Nasal cavity respiratory epithelium epithelial cell of viscerocranial mucosa (primary cell): ENCODE data around the gene RC3H2. TPM values are rescaled to one million over a fixed set of nuclear protein-coding genes. Genes with fewer than 3 reads are reported as not detected.

Experiments
- total RNA-seq: library from RNA; depleted of rRNA; stranded (reverse); fragments of >200 nt; gene quantifications from 2 replicates; pipeline ENCODE4 v1.2.3, GENCODE V29; 2014

The RC3H2 gene, protein sequence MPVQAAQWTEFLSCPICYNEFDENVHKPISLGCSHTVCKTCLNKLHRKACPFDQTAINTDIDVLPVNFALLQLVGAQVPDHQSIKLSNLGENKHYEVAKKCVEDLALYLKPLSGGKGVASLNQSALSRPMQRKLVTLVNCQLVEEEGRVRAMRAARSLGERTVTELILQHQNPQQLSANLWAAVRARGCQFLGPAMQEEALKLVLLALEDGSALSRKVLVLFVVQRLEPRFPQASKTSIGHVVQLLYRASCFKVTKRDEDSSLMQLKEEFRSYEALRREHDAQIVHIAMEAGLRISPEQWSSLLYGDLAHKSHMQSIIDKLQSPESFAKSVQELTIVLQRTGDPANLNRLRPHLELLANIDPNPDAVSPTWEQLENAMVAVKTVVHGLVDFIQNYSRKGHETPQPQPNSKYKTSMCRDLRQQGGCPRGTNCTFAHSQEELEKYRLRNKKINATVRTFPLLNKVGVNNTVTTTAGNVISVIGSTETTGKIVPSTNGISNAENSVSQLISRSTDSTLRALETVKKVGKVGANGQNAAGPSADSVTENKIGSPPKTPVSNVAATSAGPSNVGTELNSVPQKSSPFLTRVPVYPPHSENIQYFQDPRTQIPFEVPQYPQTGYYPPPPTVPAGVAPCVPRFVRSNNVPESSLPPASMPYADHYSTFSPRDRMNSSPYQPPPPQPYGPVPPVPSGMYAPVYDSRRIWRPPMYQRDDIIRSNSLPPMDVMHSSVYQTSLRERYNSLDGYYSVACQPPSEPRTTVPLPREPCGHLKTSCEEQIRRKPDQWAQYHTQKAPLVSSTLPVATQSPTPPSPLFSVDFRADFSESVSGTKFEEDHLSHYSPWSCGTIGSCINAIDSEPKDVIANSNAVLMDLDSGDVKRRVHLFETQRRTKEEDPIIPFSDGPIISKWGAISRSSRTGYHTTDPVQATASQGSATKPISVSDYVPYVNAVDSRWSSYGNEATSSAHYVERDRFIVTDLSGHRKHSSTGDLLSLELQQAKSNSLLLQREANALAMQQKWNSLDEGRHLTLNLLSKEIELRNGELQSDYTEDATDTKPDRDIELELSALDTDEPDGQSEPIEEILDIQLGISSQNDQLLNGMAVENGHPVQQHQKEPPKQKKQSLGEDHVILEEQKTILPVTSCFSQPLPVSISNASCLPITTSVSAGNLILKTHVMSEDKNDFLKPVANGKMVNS
- total RNA-seq = 57.8 and 81.7 TPM in 2 replicates

GRCh38 chr9:122904823-122905710 lies at the start of gene RC3H2:
TSS of gene RC3H2 (minus strand) at chr9:122905359. CDS start at chr9:122897509, 7,850 bp downstream.

DNA sequence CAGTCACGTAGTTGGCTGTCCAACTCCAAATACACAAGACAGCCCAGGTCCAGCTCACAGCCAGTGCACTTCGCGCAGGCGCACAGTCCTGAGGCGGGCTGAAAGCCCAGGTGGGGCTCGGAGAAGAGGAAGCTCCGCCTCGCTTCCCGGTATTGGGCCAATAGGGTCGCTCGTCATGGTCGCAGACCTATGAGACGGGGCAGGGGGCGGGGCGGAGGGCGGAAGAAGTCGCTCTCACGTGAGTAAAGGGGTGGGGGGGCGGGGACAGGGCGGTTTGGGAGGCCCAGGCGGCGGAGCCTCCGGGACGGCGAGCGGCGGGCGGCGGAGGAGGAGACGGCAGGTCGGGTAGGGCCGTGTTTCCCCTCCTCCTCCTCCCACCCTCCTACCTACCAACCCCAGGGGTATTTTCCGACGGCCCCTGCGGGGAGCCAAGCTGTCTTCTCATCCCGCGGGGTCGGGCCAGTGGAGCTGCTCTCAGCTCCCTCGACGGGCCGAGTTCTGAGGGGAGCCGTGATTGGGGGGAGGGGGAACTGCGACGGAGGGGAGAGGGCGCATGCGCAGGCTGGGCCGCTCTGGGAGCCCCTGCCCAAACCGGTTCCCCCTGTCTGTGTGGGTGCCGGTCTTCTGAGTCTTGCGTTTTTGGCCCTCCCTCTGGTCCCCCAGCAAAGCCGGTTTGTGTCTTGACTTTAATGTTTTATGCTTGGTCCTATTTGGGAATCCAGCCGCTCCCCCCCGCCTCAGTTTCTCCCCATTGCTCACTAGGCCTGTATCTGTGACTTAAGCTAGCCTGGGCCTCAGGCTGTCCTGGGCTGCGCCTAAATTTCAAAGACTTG lies 35.8 kb upstream of the RC3H2 start, which contains the start of gene RABGAP1:
RABGAP1 (plus strand) TSS at position 272 of the 833 bp plus-strand sequence. CDS start 16,040 bp downstream, outside the sequence.

GRCh38 chr9:122931226-122932121 lies 26.3 kb upstream of the RC3H2 start, which contains the start of gene ZBTB26:
TSS of gene ZBTB26 (minus strand) at chr9:122931512. CDS start at chr9:122919934, 11,578 bp downstream.

DNA sequence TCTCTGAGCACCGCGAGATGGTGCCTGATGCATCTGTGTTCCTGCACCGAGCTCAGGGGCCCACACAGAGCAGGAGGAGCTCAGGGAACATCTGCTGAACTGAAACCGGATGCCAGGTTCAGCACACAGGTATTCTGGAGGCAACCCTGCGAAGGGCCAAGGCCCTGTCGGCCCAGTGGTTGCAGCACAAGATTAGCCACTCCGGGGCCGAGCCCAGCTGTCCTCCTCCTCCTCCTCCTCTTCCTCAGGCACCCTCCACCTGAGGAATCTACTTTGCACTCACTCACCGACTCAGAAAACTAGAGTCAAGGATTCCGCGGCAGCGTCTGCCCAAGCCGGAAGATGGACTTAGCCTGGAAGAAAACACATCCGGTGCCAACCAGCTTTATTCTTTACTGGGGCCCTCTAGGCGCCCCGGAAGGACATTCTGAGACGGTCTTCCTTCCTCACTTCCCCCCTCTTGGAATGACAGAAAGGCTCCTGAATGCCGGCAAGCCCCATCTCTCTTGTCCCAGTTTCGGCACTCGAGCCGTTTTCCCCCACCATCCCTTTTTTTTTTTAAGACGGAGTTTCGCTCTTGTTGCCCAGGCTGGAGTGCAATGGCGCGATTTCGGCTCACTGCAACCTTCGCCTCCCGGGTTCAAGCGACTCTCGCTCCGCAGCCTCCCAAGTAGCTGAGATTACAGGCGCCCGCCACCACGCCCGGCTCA lies 8.0 kb upstream of the RC3H2 start, which contains the start of gene ZBTB6:
ZBTB6 (minus strand) TSS at position 360 of the 710 bp plus-strand sequence. CDS start 1,251 bp downstream, outside the sequence.

GRCh38 chr9:122800066-122801060 lies 104.8 kb downstream of the RC3H2 start, which contains the start of gene OR1K1:
TSS of gene OR1K1 (plus strand) at chr9:122800123. CDS start at chr9:122800123, 0 bp downstream.

Other genes starting within 250 kb of the RC3H2 start
- not detected in 2 replicates for gene OR1B1, start 247.7 kb downstream of the RC3H2 start, total RNA-seq
- gene OR1L1, start 243.6 kb downstream of the RC3H2 start, total RNA-seq = not detected in 2 replicates
- gene OR1L3, start 230.2 kb downstream of the RC3H2 start, total RNA-seq = not detected in 2 replicates
- not detected in 2 replicates for gene OR1L4, start 181.4 kb downstream of the RC3H2 start, total RNA-seq
- gene OR1L6, start 163.1 kb downstream of the RC3H2 start, total RNA-seq = not detected in 2 replicates
- gene OR5C1, start 116.4 kb downstream of the RC3H2 start, total RNA-seq = not detected in 2 replicates
- not detected in 2 replicates for gene OR1K1, start 105.2 kb downstream of the RC3H2 start, total RNA-seq
- 24.9 and 33.2 TPM in 2 replicates for gene PDCL, start 76.8 kb downstream of the RC3H2 start, total RNA-seq
- gene ZBTB6, start 8.0 kb upstream of the RC3H2 start, total RNA-seq = 16.1 and 21.9 TPM in 2 replicates
- gene ZBTB26, start 26.2 kb upstream of the RC3H2 start, total RNA-seq = 2.4 and 5.1 TPM in 2 replicates
- gene RABGAP1, start 35.7 kb upstream of the RC3H2 start, total RNA-seq = 51.3 and 71.9 TPM in 2 replicates
- gene GPR21, start 128.3 kb upstream of the RC3H2 start, total RNA-seq = 0.34 and 1.4 TPM in 2 replicates